HCT116 (cell line): ENCODE data around the gene GRIP1. TPM values are rescaled to one million over a fixed set of nuclear protein-coding genes. Genes with fewer than 3 reads are reported as not detected.

Source experiments
- ATAC-seq: fragments of 200-7000 bp; cut with Tn5 transposase; 2 replicates; pipeline ENCODE4 v1.9.1; 2020; ENCODE audit warnings: mild to moderate bottlenecking, moderate library complexity
- BruUV-seq: library from RNA; stranded (reverse); fragments of 400-500 nt; replicated peaks from 2 replicates; lab custom pipeline; 2021; lab: Mats Ljungman, UMichigan
- CTCF ChIA-PET: fragments of 300-600 bp; sonication (Branson Sonifier 250); formaldehyde crosslinking; loops from one replicate; lab custom pipeline; 2021; ENCODE audit warnings: antibody characterized with exemption; lab: Charles Lee
- POLR2A ChIA-PET: fragments of 300-600, 350-600 bp; sonication (Branson Sonifier 250); formaldehyde crosslinking; loops from one replicate; lab custom pipeline; 2021; ENCODE audit warnings: antibody characterized with exemption; lab: Charles Lee
- RAD21 ChIA-PET, 2 experiments: fragments of 300-600 bp; sonication (Branson Sonifier 250); formaldehyde crosslinking; loops; one replicate each; lab custom pipeline; 2023; ENCODE audit warnings: low total read pairs in 2 of 2; ENCODE audit not compliant: uncharacterized antibody in 2 of 2, unreplicated experiment in 2 of 2, low non-redundant PET in 1 of 2; lab: Charles Lee
- DNase-seq: peaks from one replicate; pipeline ENCODE4 v3.0.0-alpha.2; 2010; ENCODE audit warnings: low read depth, low spot score
- H2AFZ ChIP-seq: fragments of 200-600 bp; shearing (Covaris generic), sonication (generic); 2 replicates; pipeline ENCODE4 v1.6.1; 2017; ENCODE audit warnings: low read depth, mixed run types, mixed read lengths, antibody characterized with exemption, low read length; ENCODE audit not compliant: poor library complexity, severe bottlenecking
- H3K27ac ChIP-seq: 2 replicates; pipeline ENCODE4 v1.5.1; 2012; ENCODE audit warnings: low read depth, low read length
- H3K27me3 ChIP-seq: fragments of 200-600 bp; sonication (generic); 2 replicates; pipeline ENCODE4 v1.6.1; 2016; ENCODE audit warnings: mixed run types, low read length, mixed read lengths; ENCODE audit not compliant: insufficient read depth
- H3K36me3 ChIP-seq, 2 experiments: fragments of 200-500 bp in 1 of 2; fragments of 200-600 bp in 1 of 2; sonication (Bioruptor generic) in 1 of 2; sonication (generic) in 1 of 2; 2 replicates each; pipeline versions ENCODE4 v1.5.1 to v1.6.1; 2014 to 2016; ENCODE audit warnings: low read length in 2 of 2, inconsistent platforms in 1 of 2, mixed read lengths in 1 of 2, mixed run types in 1 of 2; ENCODE audit not compliant: insufficient read depth in 2 of 2, control insufficient read depth in 1 of 2
- H3K4me1 ChIP-seq, 2 experiments: fragments of 200-600 bp in 1 of 2; sonication (generic) in 1 of 2; 2 replicates each; pipeline versions ENCODE4 v1.5.1 to v1.6.1; 2012 to 2017; ENCODE audit warnings: low read length in 2 of 2, inconsistent platforms in 1 of 2, mild to moderate bottlenecking in 1 of 2, mixed read lengths in 1 of 2, mixed run types in 1 of 2, moderate library complexity in 1 of 2; ENCODE audit not compliant: insufficient read depth in 2 of 2, control insufficient read depth in 1 of 2
- H3K4me2 ChIP-seq: fragments of 200-600 bp; sonication (generic); 2 replicates; pipeline ENCODE4 v1.6.1; 2017; ENCODE audit warnings: mixed run types, low read length, mixed read lengths
- H3K4me3 ChIP-seq, 2 experiments: fragments of 200-600 bp in 1 of 2; sonication (generic) in 1 of 2; replicated peaks in 1 of 2; 2 replicates each; pipeline ENCODE4 v1.5.1; 2011 to 2016; ENCODE audit warnings: low read length in 2 of 2, control low read depth in 1 of 2, low read depth in 1 of 2, mild to moderate bottlenecking in 1 of 2, mixed read lengths in 1 of 2, mixed run types in 1 of 2
- H3K79me2 ChIP-seq: fragments of 200-600 bp; sonication (generic); 2 replicates; pipeline ENCODE4 v1.6.1; 2017; ENCODE audit warnings: mild to moderate bottlenecking, mixed run types, low read length, moderate library complexity, mixed read lengths; ENCODE audit not compliant: insufficient read depth
- H3K9ac ChIP-seq: fragments of 200-600 bp; sonication (generic); 2 replicates; pipeline ENCODE4 v1.6.1; 2016; ENCODE audit warnings: low read length, mixed read lengths
- H3K9me2 ChIP-seq: fragments of 200-600 bp; sonication (generic), shearing (Covaris generic); 2 replicates; pipeline ENCODE4 v1.6.1; 2017; ENCODE audit warnings: mixed run types, mild to moderate bottlenecking, moderate library complexity; ENCODE audit not compliant: insufficient read depth
- H3K9me3 ChIP-seq, 2 experiments: fragments of 200-500 bp in 1 of 2; fragments of 200-600 bp in 1 of 2; sonication (Bioruptor generic) in 1 of 2; sonication (generic) in 1 of 2; 2 replicates each; pipeline ENCODE4 v1.6.1; 2014 to 2017; ENCODE audit warnings: low read length in 2 of 2, mixed read lengths in 2 of 2, inconsistent platforms in 1 of 2, low read depth in 1 of 2, mild to moderate bottlenecking in 1 of 2, mixed run types in 1 of 2, moderate library complexity in 1 of 2; ENCODE audit not compliant: control insufficient read depth in 1 of 2, insufficient read depth in 1 of 2
- H4K20me1 ChIP-seq: fragments of 200-600 bp; sonication (generic), shearing (Covaris generic); 2 replicates; pipeline ENCODE4 v1.6.1; 2017; ENCODE audit warnings: mixed run types, mild to moderate bottlenecking, moderate library complexity; ENCODE audit not compliant: insufficient read depth
- FOSL1 ChIP-seq: IDR thresholded peaks from 2 replicates; pipeline ENCODE4 v1.6.1; 2012; ENCODE audit warnings: low read depth
- RAD21 ChIP-seq: IDR thresholded peaks from 2 replicates; pipeline ENCODE4 v1.6.1; 2012; ENCODE audit warnings: low read depth, mild to moderate bottlenecking
- SIN3A ChIP-seq: IDR thresholded peaks from 2 replicates; pipeline ENCODE4 v1.6.1; 2012; ENCODE audit warnings: low read depth
- intact Hi-C: fragments of 100-400 bp; cut with micrococcal nuclease; formaldehyde crosslinking; loops from 2 replicates; pipeline ENCODE4 v1.10.0; 2022
- total RNA-seq: library from RNA; stranded (reverse); gene quantifications from one replicate; pipeline ENCODE4 v1.2.1, GENCODE V29; 2021; ENCODE audit not compliant: unreplicated experiment
- TF ChIP-seq, protein P1 (sequence below): IDR thresholded peaks from 2 replicates; pipeline ENCODE4 v1.6.1; 2012; ENCODE audit warnings: low read depth
- TF ChIP-seq, protein P2 (sequence below), 3 experiments: fragments of 200-600 bp in 1 of 3; sonication (generic) in 1 of 3; IDR thresholded peaks in 2 of 3; conservative IDR thresholded peaks in 1 of 3; 2 replicates each; pipeline ENCODE4 v1.5.1; 2012 to 2017; ENCODE audit warnings: low read depth in 2 of 3, low read length in 2 of 3, antibody characterized with exemption in 1 of 3, borderline replicate concordance in 1 of 3, control low read depth in 1 of 3, mild to moderate bottlenecking in 1 of 3, mixed read lengths in 1 of 3, mixed run types in 1 of 3, moderate library complexity in 1 of 3; ENCODE audit not compliant: insufficient read depth in 1 of 3

The GRIP1 gene
- total RNA-seq, 1 experiment from 2014 or later, result not detected

DNA sequence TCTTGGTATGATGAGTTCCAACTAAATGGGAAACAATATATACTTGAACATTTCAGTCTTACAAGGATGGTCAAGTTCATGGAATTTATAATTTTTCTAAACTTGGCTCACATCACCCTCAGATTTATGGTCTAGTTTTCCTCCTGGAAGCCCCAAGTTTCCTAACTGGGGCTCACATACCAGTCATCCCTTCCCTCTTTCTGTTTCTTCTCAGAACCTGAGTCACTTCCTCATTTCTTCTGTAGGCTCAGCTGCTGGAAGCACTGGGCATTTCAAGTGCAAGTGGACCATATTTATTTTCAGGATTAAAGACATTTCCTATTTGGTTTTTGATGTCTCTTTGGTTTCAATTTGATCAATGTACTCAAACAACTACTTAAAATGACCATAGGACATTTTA lies 55.4 kb downstream of the GRIP1 start (continued):
- TF ChIP-seq, protein P1, sequence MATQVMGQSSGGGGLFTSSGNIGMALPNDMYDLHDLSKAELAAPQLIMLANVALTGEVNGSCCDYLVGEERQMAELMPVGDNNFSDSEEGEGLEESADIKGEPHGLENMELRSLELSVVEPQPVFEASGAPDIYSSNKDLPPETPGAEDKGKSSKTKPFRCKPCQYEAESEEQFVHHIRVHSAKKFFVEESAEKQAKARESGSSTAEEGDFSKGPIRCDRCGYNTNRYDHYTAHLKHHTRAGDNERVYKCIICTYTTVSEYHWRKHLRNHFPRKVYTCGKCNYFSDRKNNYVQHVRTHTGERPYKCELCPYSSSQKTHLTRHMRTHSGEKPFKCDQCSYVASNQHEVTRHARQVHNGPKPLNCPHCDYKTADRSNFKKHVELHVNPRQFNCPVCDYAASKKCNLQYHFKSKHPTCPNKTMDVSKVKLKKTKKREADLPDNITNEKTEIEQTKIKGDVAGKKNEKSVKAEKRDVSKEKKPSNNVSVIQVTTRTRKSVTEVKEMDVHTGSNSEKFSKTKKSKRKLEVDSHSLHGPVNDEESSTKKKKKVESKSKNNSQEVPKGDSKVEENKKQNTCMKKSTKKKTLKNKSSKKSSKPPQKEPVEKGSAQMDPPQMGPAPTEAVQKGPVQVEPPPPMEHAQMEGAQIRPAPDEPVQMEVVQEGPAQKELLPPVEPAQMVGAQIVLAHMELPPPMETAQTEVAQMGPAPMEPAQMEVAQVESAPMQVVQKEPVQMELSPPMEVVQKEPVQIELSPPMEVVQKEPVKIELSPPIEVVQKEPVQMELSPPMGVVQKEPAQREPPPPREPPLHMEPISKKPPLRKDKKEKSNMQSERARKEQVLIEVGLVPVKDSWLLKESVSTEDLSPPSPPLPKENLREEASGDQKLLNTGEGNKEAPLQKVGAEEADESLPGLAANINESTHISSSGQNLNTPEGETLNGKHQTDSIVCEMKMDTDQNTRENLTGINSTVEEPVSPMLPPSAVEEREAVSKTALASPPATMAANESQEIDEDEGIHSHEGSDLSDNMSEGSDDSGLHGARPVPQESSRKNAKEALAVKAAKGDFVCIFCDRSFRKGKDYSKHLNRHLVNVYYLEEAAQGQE, result no peak
- TF ChIP-seq, all 23 proteins: peak for 0

DNA sequence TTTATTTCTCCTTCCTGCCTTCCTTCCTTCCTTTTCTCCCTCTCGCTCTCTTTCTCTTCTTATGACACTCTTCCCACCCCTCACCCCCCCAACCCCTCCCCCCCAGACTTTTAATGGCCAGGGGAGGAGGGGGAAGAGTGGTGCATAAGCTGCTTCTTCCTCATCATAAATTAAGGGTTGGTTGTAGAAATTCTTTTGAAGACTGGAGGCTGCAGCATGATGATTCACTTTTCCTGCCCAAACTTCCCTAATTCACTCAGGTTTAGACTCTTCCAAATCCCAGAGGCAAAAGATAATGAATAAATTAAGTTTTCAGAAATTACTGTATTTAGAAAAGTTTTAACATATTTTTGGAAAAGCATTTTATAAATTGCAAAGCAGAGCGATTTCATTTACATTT lies 58.2 kb downstream of the GRIP1 start:
- H3K27me3 ChIP-seq, result peaks cover 36% of the 10 kb centered on the region
- H3K36me3 ChIP-seq, result no peaks in the 10 kb centered on the region
- H3K79me2 ChIP-seq, result no peaks in the 10 kb centered on the region
- H3K4me1 ChIP-seq, result no peaks in the 10 kb centered on the region
- intact Hi-C loops, result no loop called here
- TF ChIP-seq, protein P2, sequence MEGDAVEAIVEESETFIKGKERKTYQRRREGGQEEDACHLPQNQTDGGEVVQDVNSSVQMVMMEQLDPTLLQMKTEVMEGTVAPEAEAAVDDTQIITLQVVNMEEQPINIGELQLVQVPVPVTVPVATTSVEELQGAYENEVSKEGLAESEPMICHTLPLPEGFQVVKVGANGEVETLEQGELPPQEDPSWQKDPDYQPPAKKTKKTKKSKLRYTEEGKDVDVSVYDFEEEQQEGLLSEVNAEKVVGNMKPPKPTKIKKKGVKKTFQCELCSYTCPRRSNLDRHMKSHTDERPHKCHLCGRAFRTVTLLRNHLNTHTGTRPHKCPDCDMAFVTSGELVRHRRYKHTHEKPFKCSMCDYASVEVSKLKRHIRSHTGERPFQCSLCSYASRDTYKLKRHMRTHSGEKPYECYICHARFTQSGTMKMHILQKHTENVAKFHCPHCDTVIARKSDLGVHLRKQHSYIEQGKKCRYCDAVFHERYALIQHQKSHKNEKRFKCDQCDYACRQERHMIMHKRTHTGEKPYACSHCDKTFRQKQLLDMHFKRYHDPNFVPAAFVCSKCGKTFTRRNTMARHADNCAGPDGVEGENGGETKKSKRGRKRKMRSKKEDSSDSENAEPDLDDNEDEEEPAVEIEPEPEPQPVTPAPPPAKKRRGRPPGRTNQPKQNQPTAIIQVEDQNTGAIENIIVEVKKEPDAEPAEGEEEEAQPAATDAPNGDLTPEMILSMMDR (IDR thresholded peaks at IDR 0.05 in 2 of 3, conservative IDR thresholded peaks at IDR 0.05 in 1 of 3; ENCODE audit: borderline replicate concordance in 1 of 3, insufficient read depth in 1 of 3, low read depth in 2 of 3, low read length in 2 of 3), result no peak
- TF ChIP-seq RAD21 (no peak), SIN3A (no peak), FOSL1 (no peak)
- no peaks in the 10 kb centered on the region for H3K9me3 ChIP-seq
- no peak overlapping the region for H2AFZ ChIP-seq
- ATAC-seq, result no peak
- H3K27ac ChIP-seq, result no peak overlapping the region
- no peak overlapping the region for H3K9ac ChIP-seq
- no peaks in the 10 kb centered on the region for H4K20me1 ChIP-seq
- no peak overlapping the region for H3K4me3 ChIP-seq
- ChIA-PET CTCF (no interaction called here), POLR2A (no interaction called here), RAD21 (no interaction called here)
- no peak overlapping the region for H3K4me2 ChIP-seq
- no TSS peak for BruUV-seq
- no peak for DNase-seq
- H3K9me2 ChIP-seq, result no peaks in the 10 kb centered on the region
